Measurements from ENCODE around the gene MRPL48.

DNA sequence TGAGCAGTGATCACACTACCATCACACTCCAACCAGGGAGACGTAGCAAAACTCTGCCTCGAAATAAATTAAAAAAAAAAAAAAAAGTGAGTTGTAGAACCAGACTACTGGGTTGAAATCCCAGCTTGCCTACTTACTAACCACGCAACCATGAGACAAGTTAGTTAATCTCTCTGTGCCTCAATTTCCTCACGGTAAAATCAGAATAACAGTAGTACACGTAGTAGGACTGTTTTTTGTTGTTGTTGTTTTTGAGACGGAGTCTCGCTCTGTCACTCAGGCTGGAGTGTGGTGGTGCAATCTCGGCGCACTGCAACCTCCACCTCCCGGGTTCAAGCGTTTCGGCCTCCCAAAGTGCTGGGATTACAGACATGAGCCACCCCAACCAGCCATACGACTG lies 41.0 kb upstream of the MRPL48 start:
- no peak for TF ChIP-seq RFX5 (IDR thresholded peaks at IDR 0.05)
- TF ChIP-seq EHMT2 (IDR thresholded peaks at IDR 0.05; ENCODE audit: low read depth) = no peak
- no peak for TF ChIP-seq POLR2A (IDR thresholded peaks at IDR 0.05; ENCODE audit: low read length)

All from A549 (cell line).